Astrocyte (in vitro differentiated cells and primary cell): ENCODE measurements around the gene ATP5PF.

Experiments used
- CTCF ChIP-seq: IDR thresholded peaks from 2 replicates; pipeline ENCODE4 v1.5.1; 2011; ENCODE audit warnings: low read depth, mild to moderate bottlenecking, inconsistent platforms, low read length, moderate library complexity; ENCODE audit not compliant: insufficient read depth
- EZH2 ChIP-seq: IDR thresholded peaks from 2 replicates; pipeline ENCODE4 v1.6.1; 2012; ENCODE audit warnings: mild to moderate bottlenecking, low read length, inconsistent platforms; ENCODE audit not compliant: insufficient read depth

GRCh38 chr21:25767921-25768320 is 33.2 kb upstream of the ATP5PF start:
- no peak for TF ChIP-seq CTCF
- TF ChIP-seq EZH2 = no peak
